CD4-positive, alpha-beta memory T cell (primary cell): ENCODE measurements around the gene ZNF140. TPM values are rescaled to one million over a fixed set of nuclear protein-coding genes. Genes with fewer than 3 reads are reported as not detected.

Source experiments
- CTCF ChIA-PET: fragments of 350-600 bp; sonication (Branson Sonifier 250); formaldehyde crosslinking; loops from one replicate; lab custom pipeline; 2021; ENCODE audit warnings: inconsistent platforms; ENCODE audit not compliant: partially characterized antibody; lab: Charles Lee
- POLR2A ChIA-PET: fragments of 350-600 bp; sonication (Branson Sonifier 250); formaldehyde crosslinking; loops from one replicate; lab custom pipeline; 2021; ENCODE audit not compliant: partially characterized antibody; lab: Charles Lee
- DNase-seq, 5 donors: peaks; one replicate each; pipeline versions ENCODE4 v3.0.0 to v3.0.0-alpha.2; 2020 to 2022; ENCODE audit warnings: mixed read lengths in 1 of 5
- H3K27ac ChIP-seq: one replicate; pipeline ENCODE4 v1.7.0; 2013; ENCODE audit warnings: low read depth, low read length
- H3K27me3 ChIP-seq: 2 replicates; pipeline ENCODE4 v1.7.0; 2013; ENCODE audit warnings: mild to moderate bottlenecking, low read length, moderate library complexity; ENCODE audit not compliant: insufficient read depth
- H3K36me3 ChIP-seq: 2 replicates; pipeline ENCODE4 v1.7.0; 2013; ENCODE audit warnings: mild to moderate bottlenecking, low read length, moderate library complexity; ENCODE audit not compliant: insufficient read depth
- H3K4me1 ChIP-seq: 2 replicates; pipeline ENCODE4 v1.7.0; 2013; ENCODE audit warnings: mild to moderate bottlenecking, low read length, moderate library complexity; ENCODE audit not compliant: insufficient read depth
- H3K4me3 ChIP-seq, 2 donors: one replicate each; pipeline ENCODE4 v1.7.0; 2013; ENCODE audit warnings: low read length in 2 of 2, mild to moderate bottlenecking in 1 of 2
- H3K9me3 ChIP-seq, 2 donors: one replicate each; pipeline ENCODE4 v1.7.0; 2013; ENCODE audit warnings: low read length in 2 of 2, control low read depth in 1 of 2; ENCODE audit not compliant: control insufficient read depth in 1 of 2
- H3K27ac Mint-ChIP-seq, 7 donors: one replicate each; pipeline ENCODE4 v1.8.0; 2020 to 2021; ENCODE audit warnings: mixed read lengths in 7 of 7, mild to moderate bottlenecking in 6 of 7, inconsistent platforms in 3 of 7, moderate library complexity in 3 of 7
- H3K27me3 Mint-ChIP-seq, 2 donors: one replicate each; pipeline ENCODE4 v1.8.0; 2020 to 2021; ENCODE audit warnings: mixed read lengths in 2 of 2
- H3K36me3 Mint-ChIP-seq, 2 donors: one replicate each; pipeline ENCODE4 v1.8.0; 2020 to 2021; ENCODE audit warnings: mixed read lengths in 2 of 2, inconsistent platforms in 1 of 2, mild to moderate bottlenecking in 1 of 2
- H3K4me1 Mint-ChIP-seq, 4 donors: one replicate each; pipeline ENCODE4 v1.8.0; 2020 to 2021; ENCODE audit warnings: mixed read lengths in 4 of 4, mild to moderate bottlenecking in 1 of 4
- H3K4me3 Mint-ChIP-seq, 8 donors: one replicate each; pipeline ENCODE4 v1.8.0; 2020 to 2021; ENCODE audit warnings: mixed read lengths in 8 of 8, mild to moderate bottlenecking in 7 of 8, moderate library complexity in 6 of 8, inconsistent platforms in 3 of 8
- H3K9me3 Mint-ChIP-seq, 8 donors: one replicate each; pipeline ENCODE4 v1.8.0; 2020 to 2021; ENCODE audit warnings: mixed read lengths in 8 of 8, mild to moderate bottlenecking in 5 of 8, inconsistent platforms in 3 of 8, moderate library complexity in 1 of 8
- intact Hi-C: fragments of 100-400 bp; cut with micrococcal nuclease; formaldehyde crosslinking; loops from one replicate; pipeline ENCODE4 v1.15.1; 2023
- polyA plus RNA-seq, 2 donors: library from polyadenylated mRNA; unstranded; fragments of 300-500 nt; fragmentation: Illumina TruSeq; gene quantifications; one replicate each; pipeline ENCODE4 v1.2.3, GENCODE V29; 2021
- total RNA-seq, 2 experiments: library from RNA; stranded (reverse); gene quantifications; one replicate each; pipeline ENCODE4 v1.2.3, GENCODE V29; 2021

ZNF140 gene
- total and polyA plus RNA-seq, 4 experiments from 2014 or later, result 24.6 to 28.2 (median 25.7) TPM

DNA sequence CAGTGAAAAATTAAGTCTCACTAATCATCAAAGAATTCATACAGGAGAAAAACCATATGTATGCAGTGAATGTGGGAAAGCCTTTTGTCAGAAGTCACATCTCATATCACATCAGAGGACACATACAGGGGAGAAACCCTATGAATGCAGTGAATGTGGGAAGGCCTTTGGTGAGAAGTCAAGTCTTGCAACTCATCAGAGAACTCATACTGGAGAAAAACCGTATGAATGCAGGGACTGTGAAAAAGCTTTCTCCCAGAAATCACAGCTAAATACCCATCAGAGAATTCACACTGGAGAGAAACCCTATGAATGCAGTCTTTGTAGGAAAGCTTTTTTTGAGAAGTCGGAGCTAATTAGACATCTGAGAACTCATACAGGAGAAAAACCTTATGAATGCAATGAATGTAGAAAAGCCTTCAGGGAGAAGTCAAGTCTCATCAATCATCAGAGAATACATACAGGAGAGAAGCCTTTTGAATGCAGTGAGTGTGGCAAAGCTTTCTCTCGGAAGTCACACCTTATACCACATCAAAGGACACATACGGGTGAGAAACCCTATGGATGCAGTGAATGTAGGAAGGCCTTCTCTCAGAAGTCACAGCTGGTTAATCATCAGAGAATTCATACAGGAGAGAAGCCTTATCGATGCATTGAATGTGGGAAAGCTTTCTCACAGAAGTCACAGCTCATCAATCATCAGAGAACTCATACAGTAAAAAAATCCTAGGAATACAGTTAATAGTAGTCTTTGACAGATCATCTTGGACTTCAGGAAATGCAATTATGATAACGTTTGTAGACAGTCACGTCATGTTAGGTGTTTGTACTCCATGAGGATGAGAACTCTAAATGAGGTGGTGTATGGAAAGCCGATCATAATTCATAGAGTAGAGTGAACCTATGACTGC lies 22.3 kb upstream of the ZNF140 start:
- Histone ChIP-seq H3K36me3 (peaks cover 13% of the 10 kb centered on the region), H3K27ac (no peak overlapping the region), H3K9me3 (peaks cover 43 to 80% of the 10 kb centered on the region in 2 donors), H3K27me3 (no peaks in the 10 kb centered on the region), H3K4me1 (no peaks in the 10 kb centered on the region), H3K4me3 (peak overlapping the region in 1 of 2 donors; percentile 8)
- no peak overlapping the region for H3K27ac Mint-ChIP-seq
- peaks cover 51 to 54% of the 10 kb centered on the region in 2 donors for H3K36me3 Mint-ChIP-seq
- H3K9me3 Mint-ChIP-seq, result peaks cover 2 to 98% (median 82%) of the 10 kb centered on the region in 8 donors
- intact Hi-C loops, result no loop called here
- H3K4me3 Mint-ChIP-seq, result no peak overlapping the region
- POLR2A ChIA-PET, result interaction anchor here (1.4 to 1.5 kb wide), 2 partner anchors 14 to 122 kb away, joined by 3 to 4 read pairs; no protein-coding TSS in a partner anchor
- peak in 1 of 5 donors; percentile 5 for DNase-seq
- H3K27me3 Mint-ChIP-seq, result no peaks in the 10 kb centered on the region
- no peaks in the 10 kb centered on the region for H3K4me1 Mint-ChIP-seq
- CTCF ChIA-PET, result interaction anchor here (1.7 kb wide), 1 partner anchor 18 kb away, joined by 4 read pairs; no protein-coding TSS in a partner anchor

DNA sequence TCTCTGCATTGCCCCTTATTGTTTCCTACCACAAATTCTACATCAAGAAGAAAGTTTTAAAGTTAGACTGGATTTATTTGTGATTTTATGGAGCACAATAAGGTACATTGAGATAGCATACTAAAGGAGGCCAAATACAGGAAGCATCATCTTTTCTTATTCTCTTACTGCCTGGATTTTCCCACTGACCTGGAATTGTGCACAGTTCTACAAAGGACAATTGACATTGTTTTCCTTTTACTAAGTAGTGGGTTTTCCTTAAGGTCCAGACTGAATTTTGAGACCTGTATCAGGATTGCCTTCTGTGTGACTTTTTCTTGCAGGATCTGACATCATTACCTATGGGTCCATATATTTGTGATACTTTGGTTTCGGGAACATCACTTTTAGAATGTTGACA lies 18.8 kb upstream of the ZNF140 start:
- H3K4me1 ChIP-seq, result no peaks in the 10 kb centered on the region
- no peak overlapping the region for H3K27ac ChIP-seq
- Mint-ChIP-seq H3K4me1 (no peaks in the 10 kb centered on the region), H3K4me3 (no peak overlapping the region), H3K36me3 (peaks cover 34 to 45% of the 10 kb centered on the region in 2 donors), H3K9me3 (peaks cover 2 to 100% (median 87%) of the 10 kb centered on the region in 8 donors), H3K27me3 (no peaks in the 10 kb centered on the region), H3K27ac (no peak overlapping the region)
- no peaks in the 10 kb centered on the region for H3K27me3 ChIP-seq
- intact Hi-C loops, result no loop called here
- CTCF ChIA-PET, result no interaction called here
- no peak for DNase-seq
- H3K9me3 ChIP-seq, result peaks cover 39 to 94% of the 10 kb centered on the region in 2 donors
- peaks cover under 1% of the 10 kb centered on the region for H3K36me3 ChIP-seq
- POLR2A ChIA-PET, result no interaction called here
- H3K4me3 ChIP-seq, result peak overlapping the region in 1 of 2 donors; percentile 16

GRCh38 chr12:133063556-133063955 lies 17.2 kb upstream of the ZNF140 start:
- Mint-ChIP-seq H3K4me1 (no peaks in the 10 kb centered on the region), H3K27me3 (no peaks in the 10 kb centered on the region), H3K9me3 (peaks cover 0 to 100% (median 82%) of the 10 kb centered on the region in 8 donors), H3K4me3 (no peak overlapping the region), H3K27ac (no peak overlapping the region), H3K36me3 (peaks cover 19 to 40% of the 10 kb centered on the region in 2 donors)
- Histone ChIP-seq H3K4me1 (no peaks in the 10 kb centered on the region), H3K27me3 (no peaks in the 10 kb centered on the region), H3K27ac (no peak overlapping the region), H3K9me3 (peaks cover 24 to 89% of the 10 kb centered on the region in 2 donors), H3K4me3 (peak overlapping the region in 1 of 2 donors; percentile 2), H3K36me3 (no peaks in the 10 kb centered on the region)
- DNase-seq, result no peak
- CTCF ChIA-PET, result no interaction called here
- POLR2A ChIA-PET, result no interaction called here
- intact Hi-C loops, result no loop called here

GRCh38 chr12:133073836-133074235 lies 6.9 kb upstream of the ZNF140 start:
- Histone ChIP-seq H3K4me3 (no peak overlapping the region), H3K36me3 (no peaks in the 10 kb centered on the region), H3K27me3 (no peaks in the 10 kb centered on the region), H3K4me1 (no peaks in the 10 kb centered on the region), H3K9me3 (peaks cover 0 to 27% of the 10 kb centered on the region in 2 donors), H3K27ac (no peak overlapping the region)
- peaks cover 5 to 92% (median 72%) of the 10 kb centered on the region in 8 donors for H3K9me3 Mint-ChIP-seq
- no peaks in the 10 kb centered on the region for H3K27me3 Mint-ChIP-seq
- H3K4me1 Mint-ChIP-seq, result no peaks in the 10 kb centered on the region
- POLR2A ChIA-PET, result no interaction called here
- no peak for DNase-seq
- CTCF ChIA-PET, result no interaction called here
- H3K27ac Mint-ChIP-seq, result no peak overlapping the region
- intact Hi-C loops, result no loop called here
- H3K4me3 Mint-ChIP-seq, result no peak overlapping the region
- H3K36me3 Mint-ChIP-seq, result peaks cover 16 to 31% of the 10 kb centered on the region in 2 donors

GRCh38 chr12:133080026-133080367 lies 726 bp upstream of the ZNF140 start:
- CTCF ChIA-PET, result interaction anchor here (0.7 to 3.3 kb wide), 4 partner anchors 50 to 174 kb away, joined by 4 to 20 read pairs (median 4); partner anchors contain the start of genes ZNF10, ZNF268 and ZNF891
- Mint-ChIP-seq H3K9me3 (peaks cover 4 to 76% (median 67%) of the 10 kb centered on the region in 8 donors), H3K27me3 (no peaks in the 10 kb centered on the region), H3K4me1 (peaks cover 0 to 10% (median 5%) of the 10 kb centered on the region in 4 donors), H3K36me3 (peaks cover 46% of the 10 kb centered on the region in 2 donors), H3K4me3 (no peak overlapping the region), H3K27ac (no peak overlapping the region)
- H3K4me3 ChIP-seq, result peak overlapping the region; percentile 59 to 76
- peaks cover 30% of the 10 kb centered on the region for H3K36me3 ChIP-seq
- DNase-seq, result peak in 3 of 5 donors; percentile 97 to 99 (median 98)
- H3K27me3 ChIP-seq, result no peaks in the 10 kb centered on the region
- POLR2A ChIA-PET, result interaction anchor here (0.7 to 2.6 kb wide), 15 partner anchors 9 to 319 kb away, joined by 3 to 33 read pairs (median 5); partner anchors contain the start of genes CHFR, GOLGA3, ZNF10 and ZNF26
- H3K9me3 ChIP-seq, result peaks cover 23 to 34% of the 10 kb centered on the region in 2 donors
- H3K27ac ChIP-seq, result peak overlapping the region; percentile 100
- intact Hi-C loops, result loop anchor here (1.0 to 5.0 kb wide), 9 partner anchors 43 to 393 kb away; partner anchors contain the start of genes ANKLE2, CHFR, POLE and PXMP2
- peaks cover 13% of the 10 kb centered on the region for H3K4me1 ChIP-seq

DNA sequence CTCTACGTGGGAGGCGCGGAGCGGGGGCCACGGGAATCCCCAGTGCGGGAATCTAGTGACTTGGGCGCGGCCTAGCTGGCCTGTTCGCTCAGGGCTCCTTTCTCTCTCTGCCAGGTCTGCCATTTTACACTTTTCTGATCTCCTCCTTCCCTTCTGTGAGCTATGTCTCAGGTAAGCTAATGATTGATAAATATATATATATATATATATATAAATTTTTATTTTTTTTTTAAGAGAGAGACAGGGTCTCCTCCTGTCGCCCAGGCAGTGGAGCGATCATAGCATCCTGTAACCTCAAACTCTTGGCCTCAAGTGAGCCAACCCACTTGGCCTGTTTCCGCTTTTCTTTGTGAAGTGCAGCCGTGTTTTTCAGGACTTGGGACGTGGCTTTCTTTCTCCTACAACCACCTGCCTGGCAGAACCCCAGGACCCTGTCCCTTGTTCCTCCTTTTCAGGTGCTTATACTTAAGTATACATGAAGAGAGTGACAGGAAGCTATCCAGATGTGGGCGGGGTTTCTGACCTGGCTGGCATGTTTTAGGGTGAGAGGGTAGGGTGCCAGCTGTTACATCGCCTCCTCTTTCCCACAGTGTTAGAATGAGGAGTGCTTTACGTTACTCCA lies 547 bp downstream of the ZNF140 start:
- intact Hi-C loops, result loop anchor here (5.0 kb wide), 1 partner anchor 394 kb away; the partner anchor contains the start of genes POLE and PXMP2
- Mint-ChIP-seq H3K36me3 (peaks cover 55 to 58% of the 10 kb centered on the region in 2 donors), H3K4me3 (peak overlapping the region in 1 of 8 donors; percentile 17), H3K27ac (no peak overlapping the region), H3K4me1 (peaks cover 0 to 10% (median 5%) of the 10 kb centered on the region in 4 donors), H3K9me3 (peaks cover 4 to 75% (median 69%) of the 10 kb centered on the region in 8 donors), H3K27me3 (no peaks in the 10 kb centered on the region)
- H3K27me3 ChIP-seq, result no peaks in the 10 kb centered on the region
- peaks cover 42% of the 10 kb centered on the region for H3K36me3 ChIP-seq
- peak overlapping the region; percentile 100 for H3K27ac ChIP-seq
- H3K9me3 ChIP-seq, result peaks cover 23 to 32% of the 10 kb centered on the region in 2 donors
- ChIA-PET POLR2A (interaction anchor here (1.1 to 2.6 kb wide), 6 partner anchors 11 to 100 kb away, joined by 3 to 28 read pairs (median 15); partner anchors contain the start of genes ZNF10, ZNF26, ZNF268 and ZNF84), CTCF (interaction anchor here (1.3 to 3.3 kb wide), 2 partner anchors 98 to 101 kb away, joined by 4 to 20 read pairs; partner anchors contain the start of gene ZNF268)
- peak in 1 of 5 donors; percentile 29 for DNase-seq
- H3K4me1 ChIP-seq, result peaks cover 13% of the 10 kb centered on the region
- peak overlapping the region; percentile 54 to 76 for H3K4me3 ChIP-seq
